Measurements from ENCODE around the gene RFC3. TPM values are rescaled to one million over a fixed set of nuclear protein-coding genes. Genes with fewer than 3 reads are reported as not detected.

RFC3 gene
- total RNA-seq, 1 experiment from 2014 or later: 59.2 TPM

DNA sequence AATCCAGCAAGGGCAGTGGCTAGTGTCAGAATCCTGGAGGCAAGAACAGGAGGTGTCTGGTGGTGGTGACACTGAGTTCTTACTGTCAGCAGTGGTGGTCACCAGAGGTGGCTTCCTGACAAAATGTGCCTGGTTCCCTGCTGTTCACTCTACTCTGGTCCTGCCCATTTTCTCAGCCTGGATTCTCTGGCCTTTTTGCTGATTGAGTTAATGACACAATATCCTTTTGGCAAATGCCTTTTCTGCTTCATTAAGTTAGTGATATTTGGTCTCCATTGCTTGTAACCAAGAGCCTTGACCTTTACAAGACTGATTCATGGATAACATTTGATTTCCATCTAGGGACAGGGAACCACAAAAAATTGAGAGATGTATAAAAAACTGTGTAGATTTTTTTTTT lies 51.1 kb downstream of the RFC3 start:
- H2BK5ac ChIP-seq (ENCODE audit: insufficient read length, low read length): no peak overlapping the region
- no peak overlapping the region for H3K56ac ChIP-seq (ENCODE audit: insufficient read length, low read depth, low read length)
- H3K79me2 ChIP-seq (ENCODE audit: insufficient read depth, low read length): no peaks in the 10 kb centered on the region
- H2BK120ac ChIP-seq (ENCODE audit: low read depth, low read length, poor library complexity, severe bottlenecking): no peak overlapping the region
- no peak overlapping the region for H3K18ac ChIP-seq (ENCODE audit: insufficient read length, low read depth, low read length)
- H3K23ac ChIP-seq (ENCODE audit: insufficient read length, low read depth, low read length): no peak overlapping the region
- no peak overlapping the region for H2AFZ ChIP-seq (ENCODE audit: low read length)
- H3K4ac ChIP-seq (ENCODE audit: low read depth, low read length): no peak overlapping the region
- H4K8ac ChIP-seq (replicated peaks; ENCODE audit: insufficient read length, low read depth, low read length): no peak overlapping the region
- H4K5ac ChIP-seq (ENCODE audit: insufficient read length, low read depth, low read length): no peak overlapping the region
- no peak overlapping the region for H3K14ac ChIP-seq (ENCODE audit: insufficient read depth, low read length)
- H3K4me1 ChIP-seq (ENCODE audit: insufficient read depth, low read length): no peaks in the 10 kb centered on the region
- TF ChIP-seq, protein P1, sequence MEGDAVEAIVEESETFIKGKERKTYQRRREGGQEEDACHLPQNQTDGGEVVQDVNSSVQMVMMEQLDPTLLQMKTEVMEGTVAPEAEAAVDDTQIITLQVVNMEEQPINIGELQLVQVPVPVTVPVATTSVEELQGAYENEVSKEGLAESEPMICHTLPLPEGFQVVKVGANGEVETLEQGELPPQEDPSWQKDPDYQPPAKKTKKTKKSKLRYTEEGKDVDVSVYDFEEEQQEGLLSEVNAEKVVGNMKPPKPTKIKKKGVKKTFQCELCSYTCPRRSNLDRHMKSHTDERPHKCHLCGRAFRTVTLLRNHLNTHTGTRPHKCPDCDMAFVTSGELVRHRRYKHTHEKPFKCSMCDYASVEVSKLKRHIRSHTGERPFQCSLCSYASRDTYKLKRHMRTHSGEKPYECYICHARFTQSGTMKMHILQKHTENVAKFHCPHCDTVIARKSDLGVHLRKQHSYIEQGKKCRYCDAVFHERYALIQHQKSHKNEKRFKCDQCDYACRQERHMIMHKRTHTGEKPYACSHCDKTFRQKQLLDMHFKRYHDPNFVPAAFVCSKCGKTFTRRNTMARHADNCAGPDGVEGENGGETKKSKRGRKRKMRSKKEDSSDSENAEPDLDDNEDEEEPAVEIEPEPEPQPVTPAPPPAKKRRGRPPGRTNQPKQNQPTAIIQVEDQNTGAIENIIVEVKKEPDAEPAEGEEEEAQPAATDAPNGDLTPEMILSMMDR (conservative IDR thresholded peaks at IDR 0.05): no peak
- no peaks in the 10 kb centered on the region for H4K20me1 ChIP-seq (ENCODE audit: control insufficient read depth, insufficient read depth, insufficient read length)
- no peak overlapping the region for H2BK20ac ChIP-seq (ENCODE audit: low read depth, low read length, poor library complexity, severe bottlenecking)
- H3K79me1 ChIP-seq (ENCODE audit: insufficient read depth, low read depth, low read length, poor library complexity, severe bottlenecking): no peaks in the 10 kb centered on the region
- H3K9me3 ChIP-seq (ENCODE audit: control insufficient read depth, low read depth, low read length): no peaks in the 10 kb centered on the region
- Mint-ChIP-seq H3K4me3 (no peak overlapping the region), H3K27ac (no peak overlapping the region), H3K36me3 (ENCODE audit: insufficient read depth in 1 of 3, low read depth in 3 of 3) (peaks cover 0 to 8% (median 7%) of the 10 kb centered on the region in 3 experiments; a peak in 5 of 7 replicates), H3K9me3 (no peaks in the 10 kb centered on the region), H3K27me3 (ENCODE audit: low read depth) (no peaks in the 10 kb centered on the region), H3K4me1 (no peaks in the 10 kb centered on the region)
- no peaks in the 10 kb centered on the region for H3K27me3 ChIP-seq (ENCODE audit: insufficient read depth, low read length)
- no peak overlapping the region for H3T11ph ChIP-seq (ENCODE audit: low read length)
- H3K27ac ChIP-seq (ENCODE audit: insufficient read length, low read depth, low read length): no peak overlapping the region
- H4K91ac ChIP-seq (ENCODE audit: insufficient read length, low read depth, low read length): no peak overlapping the region
- no peak overlapping the region for H2AK5ac ChIP-seq (ENCODE audit: insufficient read length, low read length)
- no peak overlapping the region for H2BK12ac ChIP-seq (ENCODE audit: insufficient read length, low read depth, low read length)
- no peak overlapping the region for H3K9ac ChIP-seq (ENCODE audit: extremely low read depth, insufficient read length, low read length)
- H3K4me2 ChIP-seq (ENCODE audit: insufficient read depth, insufficient read length, low read length): no peak overlapping the region
- no peaks in the 10 kb centered on the region for H3K23me2 ChIP-seq (ENCODE audit: insufficient read length, low read depth, low read length, poor library complexity, severe bottlenecking)
- no peak overlapping the region for H2BK15ac ChIP-seq (ENCODE audit: low read depth, low read length)
- DNase-seq: no peak

Measured in H9 (cell line).